ENCODE results near the gene FCN1. TPM values are rescaled to one million over a fixed set of nuclear protein-coding genes. Genes with fewer than 3 reads are reported as not detected.

The FCN1 gene
- total RNA-seq, 2 experiments from 2014 or later: not detected

DNA sequence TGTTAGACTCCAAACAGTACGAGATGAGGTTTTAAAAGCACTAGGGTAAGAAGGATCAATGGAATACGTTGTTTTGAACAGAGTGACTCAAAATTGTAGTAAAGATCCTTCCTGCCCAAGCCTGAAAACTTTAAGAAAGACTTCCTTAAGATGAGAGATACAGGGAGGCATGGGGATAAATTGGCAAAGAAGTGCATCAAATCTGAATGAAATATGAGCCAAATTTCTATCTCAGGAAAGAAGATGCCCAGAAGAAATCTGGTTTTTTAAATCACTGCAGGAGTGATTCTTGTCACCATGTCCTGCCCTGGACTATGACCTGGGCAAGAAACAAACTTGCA is 22.2 kb downstream of the FCN1 start:
- POLR2A ChIA-PET: no interaction called here
- CTCF ChIA-PET: no interaction called here

DNA sequence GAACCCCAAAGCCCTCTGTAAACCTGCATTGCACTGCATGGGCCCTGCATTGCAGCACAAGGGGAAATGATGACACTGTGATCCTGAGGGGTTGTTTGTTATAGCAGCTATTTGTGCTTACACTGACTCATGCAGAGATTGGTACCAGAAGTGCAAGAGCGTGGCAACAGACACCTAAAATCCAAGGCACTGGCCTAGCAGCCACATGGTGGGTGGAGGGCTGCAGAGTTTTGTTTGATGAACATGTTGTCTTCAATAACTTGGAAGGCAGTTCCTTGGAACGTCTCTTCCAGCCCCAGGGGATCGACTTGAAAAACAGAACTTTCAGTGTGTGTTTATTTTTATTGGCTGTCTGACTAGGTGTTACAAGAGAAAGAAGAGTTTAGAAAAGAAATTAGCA is 22.6 kb downstream of the FCN1 start:
- POLR2A ChIA-PET: no interaction called here

DNA sequence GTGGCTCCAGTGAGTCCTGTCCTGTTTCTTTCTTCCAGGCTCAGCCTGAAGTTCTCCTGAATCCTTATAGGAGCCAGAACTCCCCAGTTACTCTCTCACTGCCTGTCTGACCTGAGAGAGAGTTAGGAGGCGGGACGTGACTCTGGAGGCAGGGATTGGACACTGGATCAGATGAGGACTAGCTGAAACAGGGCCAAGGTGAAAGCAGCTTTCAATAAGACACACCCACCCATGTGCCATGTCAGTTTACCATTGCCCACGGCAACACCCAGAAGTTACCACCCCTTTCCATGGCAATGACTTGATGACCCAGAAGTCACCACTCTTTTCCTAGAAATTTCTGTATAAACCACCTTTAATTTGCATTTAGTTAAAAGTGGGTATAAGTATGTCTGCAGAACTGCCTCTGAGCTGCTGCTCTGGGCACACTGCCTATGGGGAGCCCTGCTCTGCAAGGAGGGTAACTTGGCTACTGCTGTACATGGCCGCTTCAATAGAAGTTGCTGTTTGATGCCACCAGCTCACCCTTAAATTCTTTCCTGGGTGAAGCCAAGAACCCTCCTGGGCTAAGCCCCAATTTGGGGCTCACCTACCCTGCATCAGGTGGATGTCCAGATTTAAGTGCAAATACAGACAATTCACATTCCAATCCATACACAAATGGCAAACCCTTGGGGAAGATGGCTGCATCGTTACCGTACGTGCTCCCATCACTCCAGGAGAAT is 23.4 kb downstream of the FCN1 start:
- POLR2A ChIA-PET: no interaction called here
- CTCF ChIA-PET: no interaction called here

More for the DNA sequence above, 22.6 kb downstream of the FCN1 start:
- CTCF ChIA-PET: no interaction called here

DNA sequence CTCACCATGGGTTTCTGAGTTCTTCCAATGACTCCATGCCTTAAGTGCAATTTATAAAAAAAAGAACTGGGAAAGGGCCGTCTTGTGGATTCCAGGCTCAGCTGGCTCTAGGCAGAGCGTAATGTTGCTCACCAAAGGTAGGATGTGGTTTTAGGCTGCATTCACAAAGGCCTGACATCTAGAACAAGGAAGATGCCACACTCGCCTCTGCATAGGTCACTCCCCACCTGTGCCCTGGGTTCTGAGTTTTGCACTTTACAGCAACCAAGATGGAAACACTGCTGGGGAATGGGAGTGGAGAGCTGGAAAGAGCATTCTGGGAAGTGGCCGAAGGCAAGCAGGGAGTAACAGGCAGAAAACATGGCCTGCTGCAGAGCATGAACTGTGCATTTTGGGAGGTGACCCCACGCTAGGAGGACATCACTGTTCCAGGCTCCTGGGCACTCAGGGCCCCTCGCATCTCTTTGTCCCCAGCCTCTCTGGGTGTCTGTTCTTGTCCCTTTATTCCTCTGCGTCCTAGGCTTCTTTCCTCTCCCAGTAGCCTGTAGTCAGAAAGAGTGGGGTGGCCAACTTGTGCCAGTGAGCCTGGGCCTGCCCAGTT is 24.8 kb downstream of the FCN1 start:
- CTCF ChIA-PET: interaction anchor here (0.6 kb wide), 1 partner anchor 962 kb away, joined by 3 read pairs; no protein-coding TSS in a partner anchor
- POLR2A ChIA-PET: no interaction called here

DNA sequence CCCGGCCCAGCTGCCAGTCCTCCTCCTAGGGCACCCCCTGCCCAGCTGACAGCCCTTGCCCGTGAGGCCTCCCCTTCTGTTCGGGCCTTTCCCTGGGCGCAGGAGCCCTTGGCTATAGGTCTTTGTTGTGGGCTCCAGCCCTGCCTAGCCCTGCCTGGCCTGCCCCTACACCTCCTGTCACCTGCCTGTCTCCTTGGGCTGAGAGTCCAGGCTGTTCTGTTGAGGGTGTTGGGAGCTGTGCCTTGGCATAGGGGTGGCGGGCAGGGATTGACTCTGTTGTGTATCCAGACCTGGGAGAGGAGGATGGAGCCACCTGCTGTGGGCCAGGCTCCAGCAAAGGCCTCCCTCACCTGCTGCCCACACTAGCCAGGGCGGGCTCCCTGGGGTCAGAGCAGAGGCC is 25.5 kb downstream of the FCN1 start:
- ChIA-PET POLR2A (no interaction called here), CTCF (no interaction called here)

DNA sequence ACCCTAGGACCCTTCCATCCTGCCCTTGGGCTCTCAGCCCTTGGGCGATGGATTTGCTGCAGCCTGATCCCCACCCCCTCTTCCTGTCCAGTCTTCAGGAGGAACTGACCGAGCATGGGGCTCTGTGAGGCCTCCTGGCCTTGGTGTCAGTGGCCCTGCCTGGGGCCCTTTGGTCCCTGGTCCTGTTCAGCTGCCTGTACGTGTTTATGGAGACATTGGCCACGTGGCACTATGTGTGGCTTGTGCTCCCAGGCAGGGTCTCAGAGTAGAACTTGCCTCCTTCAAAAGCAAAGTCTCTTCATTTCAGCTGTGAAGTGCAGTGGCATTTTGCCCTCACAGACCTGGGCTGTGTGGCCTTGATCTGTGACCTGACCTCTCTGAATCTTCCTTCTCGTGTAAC is 26.0 kb downstream of the FCN1 start:
- POLR2A ChIA-PET: no interaction called here

DNA sequence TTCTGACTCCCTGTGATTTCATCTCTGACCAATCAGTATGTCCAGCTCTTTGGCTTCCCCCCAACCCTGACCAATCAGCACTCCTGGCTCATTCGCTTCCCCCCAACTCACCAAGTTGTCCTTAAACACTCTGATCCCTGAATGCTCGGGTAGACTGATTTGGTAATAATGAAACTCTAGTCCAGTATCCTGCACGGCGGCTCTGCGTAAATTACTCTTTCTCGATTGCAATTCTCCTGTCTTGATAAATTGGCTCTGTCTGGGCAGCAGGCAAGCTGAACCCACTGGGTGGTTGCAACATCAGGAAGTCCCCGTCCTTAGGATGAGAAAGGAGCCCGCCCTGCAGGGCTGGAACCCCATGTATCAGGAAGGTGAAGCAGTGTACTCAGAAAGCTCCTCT is 26.7 kb downstream of the FCN1 start:
- POLR2A ChIA-PET: no interaction called here
- CTCF ChIA-PET: no interaction called here

More for the DNA sequence above, 26.0 kb downstream of the FCN1 start:
- CTCF ChIA-PET: no interaction called here

DNA sequence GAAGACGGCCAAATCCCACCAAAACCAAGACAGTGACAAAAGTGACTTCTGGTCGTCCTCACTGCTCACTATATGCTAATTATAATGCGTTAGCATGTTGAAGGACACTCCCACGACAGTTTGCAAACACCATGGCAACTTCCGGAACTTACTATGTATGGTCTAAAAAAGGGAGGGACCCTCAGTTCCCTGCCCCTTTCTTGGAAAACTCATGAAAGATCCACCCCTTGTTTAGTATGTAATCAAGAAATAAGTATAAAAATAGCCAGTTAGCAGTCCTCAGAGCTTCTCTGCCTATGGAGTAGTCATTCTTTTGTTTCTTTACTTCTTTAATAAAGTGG is 27.6 kb downstream of the FCN1 start:
- CTCF ChIA-PET: no interaction called here

DNA sequence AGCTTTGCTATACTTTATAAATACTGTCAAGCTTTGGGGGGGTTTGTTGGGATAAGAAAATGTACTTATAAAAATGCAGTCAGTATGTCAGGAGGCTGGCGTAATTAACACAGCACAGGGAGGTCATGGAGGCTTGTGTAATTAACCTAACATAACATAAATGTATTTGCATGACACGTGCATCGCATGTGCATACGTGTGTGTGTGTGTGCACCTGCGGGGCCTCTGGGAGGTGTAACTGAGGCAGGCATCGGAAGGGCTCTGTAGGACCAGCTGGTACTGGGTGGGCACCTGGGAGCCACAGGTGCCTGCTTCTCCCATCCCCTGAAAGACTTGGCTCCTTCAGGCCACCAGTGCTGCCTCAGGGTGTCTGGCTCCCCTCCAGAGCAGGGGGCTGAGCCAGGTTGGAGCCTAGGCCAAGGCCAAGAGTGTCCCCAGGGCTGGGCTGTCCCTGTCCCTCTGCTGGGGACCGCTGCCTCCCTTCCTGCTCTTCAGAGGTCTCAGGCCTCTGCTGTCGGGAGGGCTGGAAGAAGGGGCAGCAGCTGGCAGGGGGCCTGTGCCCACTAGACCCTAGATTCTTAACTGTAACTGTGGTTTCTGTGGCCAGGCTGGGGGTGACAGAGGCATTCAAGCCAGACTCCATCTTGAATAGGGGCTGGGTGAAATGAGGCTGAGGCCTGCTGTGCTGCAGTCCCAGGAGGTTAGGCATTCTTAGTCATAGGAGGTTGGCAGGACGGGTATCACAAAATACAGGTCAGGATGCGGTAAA is 28.1 kb downstream of the FCN1 start:
- POLR2A ChIA-PET: no interaction called here
- CTCF ChIA-PET: no interaction called here

More for the DNA sequence above, 27.6 kb downstream of the FCN1 start:
- POLR2A ChIA-PET: no interaction called here

DNA sequence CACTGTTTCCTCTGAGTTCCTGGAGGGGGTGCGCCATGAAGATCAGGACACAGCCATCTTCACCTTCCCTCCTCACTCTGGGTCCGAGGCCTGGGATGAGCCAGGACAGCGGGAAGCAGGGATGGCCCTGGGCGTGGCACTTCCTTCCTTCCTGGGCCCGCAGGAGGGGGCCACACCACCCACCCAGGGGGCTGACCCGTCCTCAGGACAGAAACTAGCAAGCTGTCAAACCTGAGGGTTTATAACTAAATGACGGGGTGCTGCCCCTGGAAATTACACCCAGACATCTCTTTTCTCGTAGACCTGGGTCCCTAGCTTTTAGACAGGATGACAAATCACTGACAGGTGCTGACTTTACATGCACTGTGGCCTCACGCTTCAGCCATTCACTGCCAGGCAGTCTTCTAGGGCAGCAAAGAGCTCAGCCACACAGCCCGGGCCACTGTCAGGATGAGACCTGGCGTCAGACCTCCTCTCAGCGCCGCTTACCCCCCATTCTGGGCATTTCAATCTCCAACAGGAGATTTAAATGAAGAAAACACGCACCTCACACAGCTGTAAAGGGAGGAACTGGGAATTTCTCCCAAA is 29.0 kb downstream of the FCN1 start:
- ChIA-PET POLR2A (no interaction called here), CTCF (no interaction called here)

DNA sequence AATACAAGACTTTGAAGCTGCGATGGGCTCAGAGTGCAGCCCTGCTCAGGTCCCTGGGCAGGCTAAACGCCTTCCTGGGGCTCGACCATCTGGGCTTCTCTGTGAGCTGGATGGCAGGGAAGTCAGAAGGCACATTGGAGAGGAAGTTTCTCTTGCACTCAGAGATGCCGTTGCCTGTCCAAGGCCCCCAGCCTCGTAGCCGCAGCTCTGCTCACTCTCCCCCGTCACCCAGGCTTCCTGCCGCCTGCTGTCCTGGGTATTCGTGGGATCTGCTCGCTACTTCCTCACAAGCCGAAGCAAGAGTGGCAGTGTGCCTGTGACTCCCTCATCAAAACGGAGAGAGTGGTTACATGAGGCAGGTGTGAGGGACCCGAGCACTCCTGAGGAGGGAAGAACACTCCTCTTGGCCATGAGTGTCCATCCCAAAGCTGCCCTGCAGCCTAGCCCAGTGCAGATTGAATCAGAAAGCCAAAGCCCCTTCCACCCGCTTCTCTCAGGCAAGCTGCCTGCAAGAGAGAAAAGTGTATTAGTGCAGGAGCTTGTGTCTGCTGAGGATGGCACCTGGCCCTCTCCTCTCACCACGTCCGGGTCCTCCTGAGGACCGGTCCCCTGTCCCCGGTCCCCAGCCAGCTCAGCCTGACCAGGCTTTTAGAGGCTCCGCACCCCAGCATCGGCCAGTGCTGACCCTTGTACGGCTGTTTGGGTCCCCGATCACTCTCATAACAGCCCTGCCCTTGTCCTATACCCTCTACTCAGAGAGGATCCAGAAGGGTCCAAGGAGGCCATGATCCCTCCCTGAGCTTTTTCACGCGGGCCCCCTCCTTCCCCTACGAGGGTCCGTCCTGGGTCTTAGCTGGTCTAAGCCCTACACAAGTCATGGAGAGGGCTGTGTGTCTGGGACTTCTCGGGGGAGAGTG is 29.8 kb downstream of the FCN1 start:
- CTCF ChIA-PET: no interaction called here
- POLR2A ChIA-PET: no interaction called here

DNA sequence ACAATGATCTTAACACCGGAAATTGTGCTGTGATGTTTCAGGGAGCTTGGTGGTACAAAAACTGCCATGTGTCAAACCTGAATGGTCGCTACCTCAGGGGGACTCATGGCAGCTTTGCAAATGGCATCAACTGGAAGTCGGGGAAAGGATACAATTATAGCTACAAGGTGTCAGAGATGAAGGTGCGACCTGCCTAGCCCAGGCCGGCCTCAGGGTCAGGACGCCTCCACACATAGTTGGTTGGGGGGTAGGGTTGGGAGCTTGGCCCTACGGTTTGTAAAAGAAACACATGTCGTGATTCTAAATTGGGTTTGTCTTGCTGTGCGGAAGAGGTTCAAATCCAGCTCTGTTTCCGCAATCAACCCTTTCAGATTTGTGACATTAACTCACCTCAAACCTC is 30.5 kb downstream of the FCN1 start:
- POLR2A ChIA-PET: no interaction called here
- CTCF ChIA-PET: no interaction called here

DNA sequence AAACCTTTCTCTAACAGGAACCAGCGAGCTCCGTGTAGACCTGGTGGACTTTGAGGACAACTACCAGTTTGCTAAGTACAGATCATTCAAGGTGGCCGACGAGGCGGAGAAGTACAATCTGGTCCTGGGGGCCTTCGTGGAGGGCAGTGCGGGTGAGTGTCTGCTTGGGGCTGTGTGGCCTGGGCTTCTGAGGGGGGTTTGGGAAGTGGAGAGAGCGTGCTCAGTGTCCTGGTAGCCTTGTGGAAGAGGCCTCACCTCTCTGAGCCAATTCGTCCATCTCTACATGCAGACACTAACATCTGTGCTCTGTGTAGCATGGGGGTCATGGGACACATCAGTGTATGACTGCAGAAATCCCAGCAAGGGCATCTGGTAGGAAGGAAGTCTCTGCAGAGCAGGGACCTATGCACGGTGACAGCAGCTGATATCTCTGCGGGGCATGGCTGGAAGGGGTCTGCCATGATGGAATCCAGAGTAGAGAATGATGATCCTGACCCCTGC is 31.2 kb downstream of the FCN1 start:
- ChIA-PET CTCF (no interaction called here), POLR2A (no interaction called here)

DNA sequence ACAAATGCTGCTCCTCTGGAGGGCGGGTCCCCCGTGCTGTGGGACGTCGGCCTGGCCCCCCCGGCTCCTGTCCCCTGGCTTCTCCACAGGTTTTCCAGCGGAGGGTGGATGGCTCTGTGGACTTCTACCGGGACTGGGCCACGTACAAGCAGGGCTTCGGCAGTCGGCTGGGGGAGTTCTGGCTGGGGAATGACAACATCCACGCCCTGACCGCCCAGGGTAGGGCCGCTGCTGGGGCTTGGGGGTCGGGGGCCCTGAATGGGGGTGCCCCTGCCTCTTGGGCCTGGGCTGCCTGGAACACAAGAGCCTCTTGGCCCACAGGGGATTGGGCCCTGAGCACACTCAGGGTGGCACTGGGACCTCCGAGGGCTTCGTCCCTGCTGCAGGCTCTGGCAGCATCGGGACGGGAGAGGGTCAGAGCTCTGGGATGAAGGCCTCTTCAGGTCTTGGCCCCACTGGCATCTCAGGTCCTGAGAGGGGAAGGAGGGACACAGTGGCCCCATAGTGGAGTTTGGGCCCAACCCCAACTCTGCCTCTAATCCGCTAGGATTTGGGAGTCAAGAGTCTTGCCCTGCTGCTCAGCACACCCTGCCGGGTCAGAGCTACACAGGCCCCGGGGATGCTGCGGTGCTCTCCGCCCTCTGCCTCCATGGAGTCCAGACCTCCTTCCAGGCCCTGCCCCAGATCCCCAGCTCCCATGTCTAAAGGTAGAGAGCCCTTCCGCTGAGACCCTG is 31.9 kb downstream of the FCN1 start:
- ChIA-PET POLR2A (no interaction called here), CTCF (no interaction called here)

DNA sequence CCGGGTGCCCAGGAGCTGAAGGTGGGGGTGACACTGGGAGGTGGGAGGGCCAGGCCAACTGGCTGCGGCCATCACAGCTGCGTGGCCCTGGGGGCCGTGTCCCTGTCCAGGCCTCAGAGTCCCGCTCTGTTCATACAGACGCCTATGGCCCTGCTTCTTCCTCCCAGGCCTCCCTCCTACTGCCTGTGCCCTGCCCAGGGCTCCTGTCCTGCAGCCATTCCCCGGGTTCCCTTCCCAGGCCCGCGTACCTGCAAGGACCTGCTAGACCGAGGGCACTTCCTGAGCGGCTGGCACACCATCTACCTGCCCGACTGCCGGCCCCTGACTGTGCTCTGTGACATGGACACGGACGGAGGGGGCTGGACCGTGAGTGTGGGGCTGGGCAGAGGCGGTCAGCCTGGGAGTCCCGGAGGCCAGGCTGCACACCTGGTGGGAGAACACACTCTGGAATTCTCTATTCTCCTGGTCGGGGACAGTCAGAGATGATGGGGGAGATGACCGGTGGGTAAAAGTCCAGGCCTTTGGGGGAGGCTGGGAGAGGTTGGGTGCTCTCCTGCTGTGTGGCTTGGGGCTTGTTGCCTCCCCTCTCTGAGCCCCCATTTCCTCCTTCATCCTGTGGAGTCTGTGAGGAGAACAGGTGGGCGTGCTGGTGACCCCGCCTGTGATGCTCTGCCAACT is 32.6 kb downstream of the FCN1 start:
- ChIA-PET POLR2A (no interaction called here), CTCF (no interaction called here)

DNA sequence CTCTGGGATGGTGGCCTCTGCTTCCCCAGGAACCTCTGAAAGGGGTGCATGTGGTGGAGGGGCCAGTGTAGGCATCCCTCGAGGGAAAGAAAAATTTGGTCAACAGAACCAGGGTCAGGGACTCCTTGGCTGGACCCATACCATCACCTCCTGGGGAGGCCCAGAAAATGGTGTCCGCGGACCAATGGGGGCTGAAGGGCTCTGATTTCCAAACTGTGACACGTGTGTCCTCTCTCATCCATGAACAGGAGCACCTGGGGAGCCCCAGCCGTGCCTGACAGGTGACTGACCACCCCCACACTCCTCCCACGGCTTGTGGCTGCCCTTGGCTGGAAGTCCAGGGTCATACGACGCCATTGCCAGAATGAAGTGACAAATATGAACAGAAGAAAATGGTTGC is 33.2 kb downstream of the FCN1 start:
- ChIA-PET POLR2A (no interaction called here), CTCF (no interaction called here)

DNA sequence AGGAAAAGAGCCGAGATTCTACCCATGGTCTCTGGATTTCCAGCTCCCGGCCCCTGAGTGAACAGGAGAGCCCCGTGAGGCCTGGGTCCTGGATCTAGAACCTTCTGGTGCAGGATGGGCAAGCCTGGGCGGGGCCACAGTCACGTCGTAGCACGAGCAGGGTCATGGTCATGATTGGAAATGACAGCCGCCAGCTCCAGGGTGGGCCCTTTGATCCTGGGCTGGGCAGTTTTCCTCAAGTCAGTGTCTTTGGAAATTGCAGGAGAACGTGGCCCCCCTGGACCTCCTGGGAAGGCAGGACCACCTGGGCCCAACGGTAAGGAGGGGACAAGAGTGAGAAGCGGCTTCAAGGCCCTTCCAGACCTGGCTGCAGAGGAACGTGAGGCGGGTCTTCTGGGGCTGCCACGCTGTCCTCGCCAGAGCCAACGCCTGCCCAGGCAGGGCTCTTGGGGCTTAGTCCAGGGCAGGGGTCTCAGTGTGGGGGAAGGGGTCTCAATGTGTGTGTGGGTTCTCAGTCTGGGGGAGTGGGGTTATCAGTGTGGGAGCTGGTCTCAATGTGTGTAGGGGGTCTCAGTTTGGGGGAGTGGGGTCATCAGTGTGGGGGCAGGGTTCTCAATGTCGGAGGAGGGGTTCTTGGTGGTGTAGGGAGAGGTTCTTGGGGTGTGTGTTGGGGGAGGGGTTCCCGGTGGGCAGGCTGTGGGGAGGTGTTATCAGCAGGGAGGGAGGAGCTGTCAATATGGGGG is 34.5 kb downstream of the FCN1 start:
- ChIA-PET POLR2A (no interaction called here), CTCF (no interaction called here)

DNA sequence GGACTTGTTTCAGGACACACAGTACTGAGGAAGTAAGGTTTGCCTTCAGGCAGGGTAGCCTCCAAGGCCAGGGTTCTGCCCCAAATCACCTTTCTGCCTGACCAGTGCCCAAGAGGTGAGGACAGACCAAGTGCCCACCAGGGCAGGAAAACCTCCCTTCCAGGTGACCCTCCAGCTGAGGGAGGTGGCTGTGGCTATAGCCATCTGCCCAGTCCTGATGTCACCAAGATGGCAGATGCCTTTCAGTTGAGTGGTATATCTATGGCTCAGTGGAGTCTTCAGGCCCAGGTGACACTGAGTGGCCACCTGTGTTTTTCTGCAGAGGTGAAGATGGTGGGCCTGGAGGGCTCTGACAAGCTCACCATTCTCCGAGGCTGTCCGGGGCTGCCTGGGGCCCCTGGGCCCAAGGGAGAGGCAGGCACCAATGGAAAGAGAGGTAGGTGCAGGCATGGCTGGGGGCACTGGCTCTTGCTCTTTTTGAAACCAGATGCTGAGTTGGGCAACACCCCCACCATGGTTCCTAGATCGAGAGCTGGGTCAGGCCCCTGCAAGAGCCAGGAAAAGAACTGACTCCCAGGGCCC is 35.4 kb downstream of the FCN1 start:
- POLR2A ChIA-PET: no interaction called here
- CTCF ChIA-PET: no interaction called here
